ENCODE results near the gene PIGU. TPM values are rescaled to one million over a fixed set of nuclear protein-coding genes. Genes with fewer than 3 reads are reported as not detected.

Gene PIGU
- polyA plus RNA-seq, 3 donors = 5.8 to 11.3 (median 10.9) TPM

- intact Hi-C loops (cut with micrococcal nuclease) = no loop called here
- peaks cover 0 to 3% of the 10 kb centered on the region in 2 donors for H3K36me3 Mint-ChIP-seq
- no peak overlapping the region for H3K4me3 Mint-ChIP-seq
These were observed 24.7 kb upstream of the PIGU start for GRCh38 chr20:34701405-34702085.

GRCh38 chr20:34693414-34693813 lies 16.5 kb upstream of the PIGU start:
- Histone ChIP-seq H3K9me3 (replicated peaks in 1 of 2; ENCODE audit: control insufficient read depth in 1 of 2, insufficient read depth in 1 of 2, low read length in 2 of 2) (no peaks in the 10 kb centered on the region), H3K27me3 (ENCODE audit: control insufficient read depth in 2 of 2, insufficient read depth in 2 of 2, low read length in 2 of 2) (peaks cover 0 to 3% of the 10 kb centered on the region in 2 donors), H3K27ac (ENCODE audit: low read depth in 1 of 2, low read length in 2 of 2) (no peak overlapping the region), H2AFZ (ENCODE audit: insufficient read depth, low read depth, low read length, poor library complexity, severe bottlenecking) (no peak overlapping the region), H3K36me3 (replicated peaks in 1 of 2; ENCODE audit: control insufficient read depth in 1 of 2, insufficient read depth in 2 of 2, low read length in 2 of 2) (no peaks in the 10 kb centered on the region), H3K4me2 (replicated peaks; ENCODE audit: extremely low read depth, low read length, poor library complexity, severe bottlenecking) (no peak overlapping the region), H3K9ac (ENCODE audit: insufficient read depth, low read length, poor library complexity, severe bottlenecking) (no peak overlapping the region), H3K4me1 (ENCODE audit: control insufficient read depth in 1 of 2, insufficient read depth in 2 of 2, low read length in 2 of 2) (no peaks in the 10 kb centered on the region), H3K4me3 (replicated peaks in 1 of 3; ENCODE audit: low read depth in 2 of 3, low read length in 3 of 3) (no peak overlapping the region), H3K79me2 (ENCODE audit: insufficient read depth, low read length) (no peaks in the 10 kb centered on the region), H4K20me1 (ENCODE audit: insufficient read depth, low read length) (no peaks in the 10 kb centered on the region)
- DNase-seq = no peak
- H3K27me3 Mint-ChIP-seq (ENCODE audit: low read depth in 3 of 3) = peaks cover 0 to 2% (median 2%) of the 10 kb centered on the region in 3 donors
- no peak for TF ChIP-seq CTCF (IDR thresholded peaks at IDR 0.05)
- 82% methylated on average over 4 of the region's 4 CpGs for WGBS (ENCODE audit: insufficient coverage)
- H3K4me3 Mint-ChIP-seq = no peak overlapping the region
- H3K27ac Mint-ChIP-seq = no peak overlapping the region
- intact Hi-C loops (cut with micrococcal nuclease) = no loop called here
- no peaks in the 10 kb centered on the region for H3K9me3 Mint-ChIP-seq
- no peaks in the 10 kb centered on the region for H3K36me3 Mint-ChIP-seq
- H3K4me1 Mint-ChIP-seq = peaks cover 6% of the 10 kb centered on the region

More at GRCh38 chr20:34701405-34702085, 24.7 kb upstream of the PIGU start:
- H3K27me3 Mint-ChIP-seq (ENCODE audit: low read depth in 3 of 3) = peaks cover 13 to 17% (median 15%) of the 10 kb centered on the region in 3 donors
- no peaks in the 10 kb centered on the region for H3K9me3 Mint-ChIP-seq
- H3K4me1 Mint-ChIP-seq = peaks cover 27% of the 10 kb centered on the region
- TF ChIP-seq CTCF (IDR thresholded peaks at IDR 0.05) = no peak
- Histone ChIP-seq H3K27ac (ENCODE audit: low read depth in 1 of 2, low read length in 2 of 2) (no peak overlapping the region), H3K27me3 (ENCODE audit: control insufficient read depth in 2 of 2, insufficient read depth in 2 of 2, low read length in 2 of 2) (peaks cover 0 to 15% of the 10 kb centered on the region in 2 donors), H3K4me1 (ENCODE audit: control insufficient read depth in 1 of 2, insufficient read depth in 2 of 2, low read length in 2 of 2) (peaks cover 20 to 23% of the 10 kb centered on the region in 2 donors), H3K79me2 (ENCODE audit: insufficient read depth, low read length) (no peaks in the 10 kb centered on the region), H3K9me3 (replicated peaks in 1 of 2; ENCODE audit: control insufficient read depth in 1 of 2, insufficient read depth in 1 of 2, low read length in 2 of 2) (no peaks in the 10 kb centered on the region), H4K20me1 (ENCODE audit: insufficient read depth, low read length) (no peaks in the 10 kb centered on the region), H2AFZ (ENCODE audit: insufficient read depth, low read depth, low read length, poor library complexity, severe bottlenecking) (no peak overlapping the region), H3K9ac (ENCODE audit: insufficient read depth, low read length, poor library complexity, severe bottlenecking) (no peak overlapping the region), H3K4me3 (replicated peaks in 1 of 3; ENCODE audit: low read depth in 2 of 3, low read length in 3 of 3) (no peak overlapping the region), H3K36me3 (replicated peaks in 1 of 2; ENCODE audit: control insufficient read depth in 1 of 2, insufficient read depth in 2 of 2, low read length in 2 of 2) (no peaks in the 10 kb centered on the region), H3K4me2 (replicated peaks; ENCODE audit: extremely low read depth, low read length, poor library complexity, severe bottlenecking) (no peak overlapping the region)
- H3K27ac Mint-ChIP-seq = no peak overlapping the region
- no peak for DNase-seq
- whole genome bisulfite sequencing (ENCODE audit: insufficient coverage) = 92% methylated on average over 4 of the region's 6 CpGs
